ENCODE results near the gene POTEM.
"Not testable (repeated sequence)": the region's sequence is repeated elsewhere in the genome, so short reads cannot be mapped to it uniquely, and the experiment has no call there.

- TF ChIP-seq, protein P1, sequence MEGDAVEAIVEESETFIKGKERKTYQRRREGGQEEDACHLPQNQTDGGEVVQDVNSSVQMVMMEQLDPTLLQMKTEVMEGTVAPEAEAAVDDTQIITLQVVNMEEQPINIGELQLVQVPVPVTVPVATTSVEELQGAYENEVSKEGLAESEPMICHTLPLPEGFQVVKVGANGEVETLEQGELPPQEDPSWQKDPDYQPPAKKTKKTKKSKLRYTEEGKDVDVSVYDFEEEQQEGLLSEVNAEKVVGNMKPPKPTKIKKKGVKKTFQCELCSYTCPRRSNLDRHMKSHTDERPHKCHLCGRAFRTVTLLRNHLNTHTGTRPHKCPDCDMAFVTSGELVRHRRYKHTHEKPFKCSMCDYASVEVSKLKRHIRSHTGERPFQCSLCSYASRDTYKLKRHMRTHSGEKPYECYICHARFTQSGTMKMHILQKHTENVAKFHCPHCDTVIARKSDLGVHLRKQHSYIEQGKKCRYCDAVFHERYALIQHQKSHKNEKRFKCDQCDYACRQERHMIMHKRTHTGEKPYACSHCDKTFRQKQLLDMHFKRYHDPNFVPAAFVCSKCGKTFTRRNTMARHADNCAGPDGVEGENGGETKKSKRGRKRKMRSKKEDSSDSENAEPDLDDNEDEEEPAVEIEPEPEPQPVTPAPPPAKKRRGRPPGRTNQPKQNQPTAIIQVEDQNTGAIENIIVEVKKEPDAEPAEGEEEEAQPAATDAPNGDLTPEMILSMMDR (IDR thresholded peaks at IDR 0.05 in 8 of 11, conservative IDR thresholded peaks at IDR 0.05 in 3 of 11) = not testable (repeated sequence)
- not testable (repeated sequence) for TF ChIP-seq POLR2AphosphoS5, POLR2A (IDR thresholded peaks at IDR 0.05)
These were observed 39.3 kb downstream of the POTEM start for GRCh38 chr14:19006490-19006889.

All from spleen (tissue), 7 donors.